OCI-LY1 (cell line): ENCODE data around the gene PROSER2.

ENCODE experiments used
- H2AFZ ChIP-seq: fragments of 200-600 bp; sonication (generic), shearing (Covaris generic); 2 replicates; pipeline ENCODE4 v1.6.0; 2014; ENCODE audit warnings: antibody characterized with exemption, mild to moderate bottlenecking, low read length
- H3F3A ChIP-seq: fragments of 200-600 bp; sonication (generic), shearing (Covaris generic); 2 replicates; pipeline ENCODE4 v1.6.0; 2014; ENCODE audit warnings: mild to moderate bottlenecking, antibody characterized with exemption, low read length, moderate library complexity; ENCODE audit not compliant: insufficient read depth
- H3K27ac ChIP-seq: fragments of 200-600 bp; sonication (generic); 2 replicates; pipeline ENCODE4 v1.5.1; 2014; ENCODE audit warnings: low read length, mixed run types, mild to moderate bottlenecking, low read depth; ENCODE audit not compliant: poor library complexity, severe bottlenecking
- H3K27me3 ChIP-seq: fragments of 200-600 bp; sonication (generic); 2 replicates; pipeline ENCODE4 v1.6.0; 2014; ENCODE audit warnings: antibody characterized with exemption, mild to moderate bottlenecking, low read length, moderate library complexity; ENCODE audit not compliant: insufficient read depth
- H3K36me3 ChIP-seq: fragments of 200-600 bp; sonication (generic); 2 replicates; pipeline ENCODE4 v1.6.1; 2014; ENCODE audit warnings: mild to moderate bottlenecking, antibody characterized with exemption, low read length, moderate library complexity, mixed read lengths; ENCODE audit not compliant: insufficient read depth
- H3K4me1 ChIP-seq: fragments of 200-600 bp; sonication (generic); 2 replicates; pipeline ENCODE4 v1.5.1; 2014; ENCODE audit warnings: mild to moderate bottlenecking, low read length, moderate library complexity; ENCODE audit not compliant: insufficient read depth, severe bottlenecking
- H3K4me2 ChIP-seq: fragments of 200-600 bp; sonication (generic), shearing (Covaris generic); 2 replicates; pipeline ENCODE4 v1.6.1; 2014; ENCODE audit warnings: low read length
- H3K4me3 ChIP-seq: fragments of 200-600 bp; sonication (generic); 2 replicates; pipeline ENCODE4 v1.5.1; 2014; ENCODE audit warnings: low read length, low read depth, mild to moderate bottlenecking, mixed read lengths; ENCODE audit not compliant: poor library complexity, severe bottlenecking
- H3K79me2 ChIP-seq: fragments of 200-600 bp; shearing (Covaris generic); 2 replicates; pipeline ENCODE4 v1.6.1; 2016; ENCODE audit warnings: mixed run types, low read length, mixed read lengths; ENCODE audit not compliant: insufficient read depth
- H3K9ac ChIP-seq: fragments of 200-600 bp; sonication (generic), shearing (Covaris generic); 2 replicates; pipeline ENCODE4 v1.6.1; 2014; ENCODE audit warnings: mild to moderate bottlenecking, low read length, mixed read lengths
- H3K9me2 ChIP-seq: fragments of 200-600 bp; sonication (generic), shearing (Covaris generic); 2 replicates; pipeline ENCODE4 v1.6.1; 2014; ENCODE audit warnings: low read depth, mild to moderate bottlenecking, low read length, mixed read lengths
- H3K9me3 ChIP-seq: fragments of 200-600 bp; shearing (Covaris generic); 2 replicates; pipeline ENCODE4 v1.6.1; 2014; ENCODE audit warnings: low read length, mixed read lengths
- H4K20me1 ChIP-seq: fragments of 200-600 bp; sonication (generic), shearing (Covaris generic); 2 replicates; pipeline ENCODE4 v1.6.0; 2016; ENCODE audit warnings: mild to moderate bottlenecking, low read length; ENCODE audit not compliant: insufficient read depth
- CTCF ChIP-seq: fragments of 200-600 bp; sonication (generic), shearing (Covaris generic); IDR thresholded peaks from 2 replicates; pipeline ENCODE4 v1.5.1; 2017; ENCODE audit warnings: mild to moderate bottlenecking, antibody characterized with exemption, low read length, moderate library complexity, mixed read lengths
- EZH2 ChIP-seq: fragments of 200-600 bp; sonication (generic), shearing (Covaris generic); IDR thresholded peaks from 2 replicates; pipeline ENCODE4 v1.8.0; 2017; ENCODE audit warnings: borderline replicate concordance, mixed run types, mild to moderate bottlenecking, antibody characterized with exemption, low read length, moderate library complexity, mixed read lengths

PROSER2 gene

GRCh38 chr10:11797281-11797680 lies 25.9 kb upstream of the PROSER2 start:
- no peak overlapping the region for H3K4me2 ChIP-seq
- no peaks in the 10 kb centered on the region for H3K27me3 ChIP-seq
- H3K79me2 ChIP-seq, result no peaks in the 10 kb centered on the region
- H3K27ac ChIP-seq, result no peak overlapping the region
- H3K4me3 ChIP-seq, result no peak overlapping the region
- no peak overlapping the region for H2AFZ ChIP-seq
- TF ChIP-seq EZH2, result no peak
- TF ChIP-seq CTCF, result no peak
- H3K4me1 ChIP-seq, result no peaks in the 10 kb centered on the region
- no peaks in the 10 kb centered on the region for H4K20me1 ChIP-seq
- H3K9ac ChIP-seq, result no peak overlapping the region
- H3F3A ChIP-seq, result no peaks in the 10 kb centered on the region
- H3K9me2 ChIP-seq, result no peaks in the 10 kb centered on the region
- H3K9me3 ChIP-seq, result no peaks in the 10 kb centered on the region
- no peaks in the 10 kb centered on the region for H3K36me3 ChIP-seq

- Histone ChIP-seq H3K9ac (no peak overlapping the region), H4K20me1 (no peaks in the 10 kb centered on the region), H3K79me2 (no peaks in the 10 kb centered on the region), H3K4me1 (no peaks in the 10 kb centered on the region), H3K4me2 (no peak overlapping the region), H3K4me3 (no peak overlapping the region), H3K9me2 (no peaks in the 10 kb centered on the region), H3K9me3 (no peaks in the 10 kb centered on the region), H3F3A (no peaks in the 10 kb centered on the region), H2AFZ (no peak overlapping the region), H3K27ac (no peak overlapping the region), H3K27me3 (no peaks in the 10 kb centered on the region), H3K36me3 (no peaks in the 10 kb centered on the region)
- TF ChIP-seq EZH2, result no peak
- TF ChIP-seq CTCF, result no peak
These were observed 25.1 kb upstream of the PROSER2 start for GRCh38 chr10:11797847-11798633.

GRCh38 chr10:11798845-11799735 lies 24.1 kb upstream of the PROSER2 start:
- H3K4me1 ChIP-seq, result no peaks in the 10 kb centered on the region
- H3K36me3 ChIP-seq, result no peaks in the 10 kb centered on the region
- no peaks in the 10 kb centered on the region for H3K27me3 ChIP-seq
- no peaks in the 10 kb centered on the region for H4K20me1 ChIP-seq
- H3K9me3 ChIP-seq, result no peaks in the 10 kb centered on the region
- no peak for TF ChIP-seq EZH2
- H3K79me2 ChIP-seq, result no peaks in the 10 kb centered on the region
- no peaks in the 10 kb centered on the region for H3F3A ChIP-seq
- no peak overlapping the region for H3K9ac ChIP-seq
- no peak overlapping the region for H2AFZ ChIP-seq
- no peaks in the 10 kb centered on the region for H3K9me2 ChIP-seq
- no peak overlapping the region for H3K4me3 ChIP-seq
- H3K27ac ChIP-seq, result no peak overlapping the region
- no peak overlapping the region for H3K4me2 ChIP-seq
